ENCODE measurements around the gene PTPRT.
"Not testable (repeated sequence)": the region's sequence is repeated elsewhere in the genome, so short reads cannot be mapped to it uniquely, and the experiment has no call there.

The PTPRT gene

GRCh38 chr20:42258564-42259302 lies 931.0 kb downstream of the PTPRT start:
- DNase-seq, result no peak

GRCh38 chr20:42255821-42256220 lies 933.9 kb downstream of the PTPRT start:
- no peak for DNase-seq

- DNase-seq, result no peak
Observed at GRCh38 chr20:42254673-42255072, 935.0 kb downstream of the PTPRT start.

- DNase-seq, result no peak
Observed at GRCh38 chr20:42252116-42252515, 937.6 kb downstream of the PTPRT start.

- DNase-seq, result no peak
Observed at GRCh38 chr20:42218621-42219374, 970.9 kb downstream of the PTPRT start.

- no peak for DNase-seq
Observed at GRCh38 chr20:42214074-42214473, 975.6 kb downstream of the PTPRT start.

GRCh38 chr20:42212391-42212790 lies 977.3 kb downstream of the PTPRT start:
- DNase-seq, result no peak

- DNase-seq, result not testable (repeated sequence)
Observed at GRCh38 chr20:42206557-42206956, 983.1 kb downstream of the PTPRT start.

- no peak for DNase-seq
Observed at GRCh38 chr20:42204109-42204660, 985.5 kb downstream of the PTPRT start.

GRCh38 chr20:42197599-42197998 lies 992.1 kb downstream of the PTPRT start:
- no peak for DNase-seq

GRCh38 chr20:42193119-42193518 lies 996.6 kb downstream of the PTPRT start:
- no peak for DNase-seq

GRCh38 chr20:42192321-42192720 lies 997.4 kb downstream of the PTPRT start:
- DNase-seq, result no peak

GRCh38 chr20:42191140-42191860 lies 998.4 kb downstream of the PTPRT start:
- no peak for DNase-seq

- no peak for DNase-seq
Observed at GRCh38 chr20:42190084-42190483, 999.6 kb downstream of the PTPRT start.

- DNase-seq, result no peak
Observed at GRCh38 chr20:42186337-42186736, 1003.4 kb downstream of the PTPRT start.

GRCh38 chr20:42183147-42183546 lies 1006.6 kb downstream of the PTPRT start:
- no peak for DNase-seq

- DNase-seq, result no peak
Observed at GRCh38 chr20:42181064-42181463, 1008.6 kb downstream of the PTPRT start.

- DNase-seq, result peak; percentile 9 to 27
Observed at GRCh38 chr20:42179768-42180167, 1009.9 kb downstream of the PTPRT start.

GRCh38 chr20:42173440-42173839 lies 1016.3 kb downstream of the PTPRT start:
- no peak for DNase-seq

GRCh38 chr20:42164121-42164890 lies 1025.4 kb downstream of the PTPRT start:
- DNase-seq, result no peak

GRCh38 chr20:42161228-42161829 lies 1028.4 kb downstream of the PTPRT start:
- DNase-seq, result no peak

- no peak for DNase-seq
Observed at GRCh38 chr20:42159808-42160207, 1029.9 kb downstream of the PTPRT start.

All from Kasumi-1 (cell line).